Endothelial cell of umbilical vein (primary cell): ENCODE measurements around the gene USH1G. TPM values are rescaled to one million over a fixed set of nuclear protein-coding genes. Genes with fewer than 3 reads are reported as not detected.

ENCODE experiments used
- BruUV-seq: library from RNA; stranded (reverse); fragments of 400-500 nt; replicated peaks from 2 replicates; lab custom pipeline; 2021; lab: Mats Ljungman, UMichigan
- CTCF ChIA-PET: fragments of 300-600, 350-600 bp; sonication (Branson Sonifier 250); formaldehyde crosslinking; loops from one replicate; lab custom pipeline; 2021; ENCODE audit warnings: antibody characterized with exemption, inconsistent platforms; lab: Charles Lee
- POLR2A ChIA-PET: fragments of 300-600, 350-600 bp; sonication (Branson Sonifier 250); formaldehyde crosslinking; loops from one replicate; lab custom pipeline; 2021; ENCODE audit warnings: antibody characterized with exemption, inconsistent platforms; lab: Charles Lee
- DNase-seq: peaks from one replicate; pipeline ENCODE4 v3.0.0-alpha.2; 2011; ENCODE audit warnings: low read depth, low spot score
- FAIRE-seq: peaks from 2 replicates; lab custom pipeline; 2011; peaks lifted over from hg19 to GRCh38; lab: Jason Lieb, UNC
- H2AFZ ChIP-seq: 2 replicates; pipeline ENCODE4 v1.6.0; 2012; ENCODE audit warnings: low read depth, low read length, control low read depth, inconsistent platforms
- H3K27ac ChIP-seq: 2 replicates; pipeline ENCODE4 v1.5.1; 2011; ENCODE audit warnings: low read depth, mild to moderate bottlenecking, control low read depth, low read length, moderate library complexity; ENCODE audit not compliant: insufficient read depth
- H3K27me3 ChIP-seq, 2 experiments: 2 replicates each; pipeline versions ENCODE4 v1.6.0 to v1.6.1; 2011; ENCODE audit warnings: low read length in 2 of 2, mixed read lengths in 1 of 2; ENCODE audit not compliant: control insufficient read depth in 2 of 2, insufficient read depth in 2 of 2
- H3K36me3 ChIP-seq, 2 experiments: 2 replicates in 1 of 2; 3 replicates in 1 of 2; pipeline ENCODE4 v1.5.1; 2011; ENCODE audit warnings: low read length in 2 of 2, mild to moderate bottlenecking in 1 of 2, moderate library complexity in 1 of 2; ENCODE audit not compliant: control insufficient read depth in 2 of 2, insufficient read depth in 2 of 2; ENCODE audit errors: extremely low read depth in 1 of 2
- H3K4me1 ChIP-seq: 3 replicates; pipeline ENCODE4 v1.5.1; 2011; ENCODE audit warnings: mild to moderate bottlenecking, low read length; ENCODE audit not compliant: control insufficient read depth, insufficient read depth; ENCODE audit errors: extremely low read depth
- H3K4me2 ChIP-seq: 2 replicates; pipeline ENCODE4 v1.6.1; 2011; ENCODE audit warnings: low read length, control low read depth, mixed read lengths; ENCODE audit not compliant: insufficient read depth
- H3K4me3 ChIP-seq, 3 experiments: fragments of 200-600 bp in 1 of 3; sonication (generic), shearing (Covaris generic) in 1 of 3; replicated peaks in 1 of 3; 2 replicates each; pipeline ENCODE4 v1.5.1; 2011 to 2016; ENCODE audit warnings: control low read depth in 3 of 3, low read length in 3 of 3, mild to moderate bottlenecking in 2 of 3, inconsistent platforms in 1 of 3, low read depth in 1 of 3, moderate library complexity in 1 of 3; ENCODE audit not compliant: insufficient read depth in 1 of 3
- H3K79me2 ChIP-seq: 2 replicates; pipeline ENCODE4 v1.6.0; 2012; ENCODE audit warnings: low read length, inconsistent platforms; ENCODE audit not compliant: control insufficient read depth, insufficient read depth
- H3K9ac ChIP-seq: replicated peaks from 2 replicates; pipeline ENCODE3; 2011; ENCODE audit warnings: low read length, control low read depth; ENCODE audit not compliant: insufficient read depth; ENCODE audit errors: extremely low read depth
- H3K9me1 ChIP-seq: replicated peaks from 3 replicates; pipeline ENCODE4 v1.6.0; 2011; ENCODE audit warnings: mild to moderate bottlenecking, low read length; ENCODE audit not compliant: control insufficient read depth, insufficient read depth; ENCODE audit errors: extremely low read depth
- H3K9me3 ChIP-seq: replicated peaks from 2 replicates; pipeline ENCODE4 v1.5.1; 2012; ENCODE audit warnings: low read length, inconsistent platforms; ENCODE audit not compliant: control insufficient read depth, insufficient read depth
- H4K20me1 ChIP-seq: replicated peaks from 2 replicates; pipeline ENCODE3; 2011; ENCODE audit warnings: mild to moderate bottlenecking, low read length; ENCODE audit not compliant: control insufficient read depth, insufficient read depth; ENCODE audit errors: extremely low read depth
- EZH2 ChIP-seq: IDR thresholded peaks from 2 replicates; pipeline ENCODE4 v1.6.1; 2012; ENCODE audit warnings: borderline replicate concordance, low read depth, mild to moderate bottlenecking, moderate library complexity, low read length, inconsistent platforms; ENCODE audit not compliant: severe bottlenecking
- FOS ChIP-seq: IDR thresholded peaks from 2 replicates; pipeline ENCODE4 v1.6.1; 2011; ENCODE audit warnings: mild to moderate bottlenecking, low read length, moderate library complexity, borderline replicate concordance; ENCODE audit not compliant: insufficient read depth
- GATA2 ChIP-seq: IDR thresholded peaks from 2 replicates; pipeline ENCODE4 v1.7.0; 2011; ENCODE audit warnings: low read depth, mild to moderate bottlenecking, moderate library complexity, mixed read lengths, low read length; ENCODE audit not compliant: insufficient read length, insufficient read depth
- JUN ChIP-seq: IDR thresholded peaks from 2 replicates; pipeline ENCODE4 v1.6.1; 2011; ENCODE audit warnings: borderline replicate concordance, low read depth; ENCODE audit not compliant: insufficient read length, insufficient read depth
- MYC ChIP-seq: IDR thresholded peaks from one replicate; pipeline ENCODE4 v1.6.1; 2011; ENCODE audit warnings: mild to moderate bottlenecking, low read depth, low read length
- POLR2A ChIP-seq: IDR thresholded peaks from 2 replicates; pipeline ENCODE4 v1.6.1; 2012; ENCODE audit warnings: low read depth, mild to moderate bottlenecking, control low read depth, low read length
- POLR2AphosphoS5 ChIP-seq: IDR thresholded peaks from 2 replicates; pipeline ENCODE4 v1.6.1; 2012; ENCODE audit warnings: low read depth, mild to moderate bottlenecking, control low read depth, low read length, moderate library complexity; ENCODE audit not compliant: insufficient read depth
- dilution Hi-C: fragments of 300-500 bp; cut with MboI; formaldehyde crosslinking; loops from one replicate; pipeline ENCODE4 v1.15.0; 2019; ENCODE audit warnings: low sequenced_read_pairs; ENCODE audit not compliant: extremely low pct_ligation_motif_present
- intact Hi-C: fragments of 100-400 bp; cut with micrococcal nuclease; formaldehyde crosslinking; loops from one replicate; pipeline ENCODE4 v1.10.0; 2022
- polyA plus RNA-seq, 4 experiments: library from polyadenylated mRNA; depleted of rRNA in 3 of 4; stranded (reverse) in 3 of 4; unstranded in 1 of 4; fragments of >200 nt; gene quantifications; 2 replicates each; pipeline versions ENCODE4 v1.2.1 to v1.2.3, GENCODE V29; 2011 to 2012; ENCODE audit warnings: missing spikeins in 1 of 4
- total RNA-seq: library from RNA; stranded (reverse); gene quantifications from 2 replicates; pipeline ENCODE4 v1.2.3, GENCODE V29; 2021
- TF ChIP-seq, protein P1 (sequence below), 2 donors: IDR thresholded peaks; 1 replicate in 1 of 2; 2 replicates in 1 of 2; pipeline ENCODE4 v1.5.1; 2011; ENCODE audit warnings: low read length in 2 of 2, mild to moderate bottlenecking in 2 of 2, moderate library complexity in 2 of 2, control low read depth in 1 of 2, inconsistent platforms in 1 of 2, low read depth in 1 of 2; ENCODE audit not compliant: insufficient read depth in 1 of 2; ENCODE audit errors: extremely low read depth in 1 of 2
- TF ChIP-seq, protein P2 (sequence below): IDR thresholded peaks from 2 replicates; pipeline ENCODE4 v1.6.1; 2011; ENCODE audit not compliant: insufficient read depth, insufficient read length

Gene USH1G
- total and polyA plus RNA-seq, 2 donors (not counting 3 experiments of a cell fraction or from before 2014, with no cell fraction given) = not detected

GRCh38 chr17:74924250-74924948 is 1.3 kb upstream of the USH1G start, which contains the start of gene OTOP2:
Gene OTOP2, plus strand, starts transcription at chr17:74924273. Its CDS starts 360 bp downstream, at chr17:74924633.
- ChIA-PET POLR2A (no interaction called here), CTCF (interaction anchor here (0.6 to 3.0 kb wide), 14 partner anchors 11 to 347 kb away, joined by 3 to 58 read pairs (median 3); partner anchors contain the start of gene MIF4GD)
- intact Hi-C loops = loop anchor here (5.0 kb wide), 1 partner anchor 278 kb away; no protein-coding TSS in a partner anchor
- BruUV-seq = no TSS peak
- Histone ChIP-seq H3K4me2 (peak within 1 kb of the TSS; percentile 13), H3K9ac (no peak within 1 kb of the TSS), H4K20me1 (no peaks in the 10 kb centered on the region), H3K27me3 (peaks cover 44 to 45% of the 10 kb centered on the region in 2 experiments), H3K9me1 (no peaks in the 10 kb centered on the region), H3K36me3 (no peaks in the 10 kb centered on the region), H3K4me1 (peaks cover 4% of the 10 kb centered on the region), H3K79me2 (no peaks in the 10 kb centered on the region), H3K9me3 (no peaks in the 10 kb centered on the region), H3K27ac (no peak within 1 kb of the TSS), H3K4me3 (no peak within 1 kb of the TSS), H2AFZ (peak within 1 kb of the TSS; percentile 23)
- DNase-seq (no peak), FAIRE-seq (no peak)
- TF ChIP-seq EZH2 (peak; percentile 87), FOS (no peak)
- dilution Hi-C loops = no loop called here

GRCh38 chr17:74923538-74924249 is 639 bp upstream of the USH1G start:
- Histone ChIP-seq H3K9me1 (no peaks in the 10 kb centered on the region), H4K20me1 (no peaks in the 10 kb centered on the region), H3K4me1 (peaks cover 4% of the 10 kb centered on the region), H3K27me3 (peaks cover 44 to 45% of the 10 kb centered on the region in 2 experiments), H2AFZ (peak overlapping the region; percentile 23), H3K4me3 (no peak overlapping the region), H3K36me3 (no peaks in the 10 kb centered on the region), H3K27ac (no peak overlapping the region), H3K4me2 (peak overlapping the region; percentile 13), H3K9me3 (no peaks in the 10 kb centered on the region), H3K79me2 (no peaks in the 10 kb centered on the region), H3K9ac (no peak overlapping the region)
- DNase-seq (peak; percentile 39), FAIRE-seq (peak; percentile 50)
- dilution Hi-C loops (no loop called here), intact Hi-C loops (loop anchor here (1.0 to 5.0 kb wide), 2 partner anchors 35 to 279 kb away; no protein-coding TSS in a partner anchor)
- TF ChIP-seq GATA2 (no peak), JUN (no peak), MYC (no peak), EZH2 (no peak), POLR2A (no peak), POLR2AphosphoS5 (no peak), FOS (no peak)
- TF ChIP-seq, protein P1, sequence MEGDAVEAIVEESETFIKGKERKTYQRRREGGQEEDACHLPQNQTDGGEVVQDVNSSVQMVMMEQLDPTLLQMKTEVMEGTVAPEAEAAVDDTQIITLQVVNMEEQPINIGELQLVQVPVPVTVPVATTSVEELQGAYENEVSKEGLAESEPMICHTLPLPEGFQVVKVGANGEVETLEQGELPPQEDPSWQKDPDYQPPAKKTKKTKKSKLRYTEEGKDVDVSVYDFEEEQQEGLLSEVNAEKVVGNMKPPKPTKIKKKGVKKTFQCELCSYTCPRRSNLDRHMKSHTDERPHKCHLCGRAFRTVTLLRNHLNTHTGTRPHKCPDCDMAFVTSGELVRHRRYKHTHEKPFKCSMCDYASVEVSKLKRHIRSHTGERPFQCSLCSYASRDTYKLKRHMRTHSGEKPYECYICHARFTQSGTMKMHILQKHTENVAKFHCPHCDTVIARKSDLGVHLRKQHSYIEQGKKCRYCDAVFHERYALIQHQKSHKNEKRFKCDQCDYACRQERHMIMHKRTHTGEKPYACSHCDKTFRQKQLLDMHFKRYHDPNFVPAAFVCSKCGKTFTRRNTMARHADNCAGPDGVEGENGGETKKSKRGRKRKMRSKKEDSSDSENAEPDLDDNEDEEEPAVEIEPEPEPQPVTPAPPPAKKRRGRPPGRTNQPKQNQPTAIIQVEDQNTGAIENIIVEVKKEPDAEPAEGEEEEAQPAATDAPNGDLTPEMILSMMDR (IDR thresholded peaks at IDR 0.05; ENCODE audit: extremely low read depth in 1 of 2, insufficient read depth in 1 of 2, low read depth in 1 of 2, low read length in 2 of 2) = peak; percentile 55 to 90
- TF ChIP-seq, protein P2, sequence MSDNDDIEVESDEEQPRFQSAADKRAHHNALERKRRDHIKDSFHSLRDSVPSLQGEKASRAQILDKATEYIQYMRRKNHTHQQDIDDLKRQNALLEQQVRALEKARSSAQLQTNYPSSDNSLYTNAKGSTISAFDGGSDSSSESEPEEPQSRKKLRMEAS = peak; percentile 42
- ChIA-PET POLR2A (no interaction called here), CTCF (interaction anchor here (0.6 to 3.0 kb wide), 12 partner anchors 10 to 347 kb away, joined by 3 to 58 read pairs (median 3); partner anchors contain the start of gene MIF4GD)
- BruUV-seq = no TSS peak
